Activated T-cell treated with anti-CD3 and anti-CD28 coated beads for 48 hours (primary cell): ENCODE measurements around the gene PAF1.
"Not testable (repeated sequence)": the region's sequence is repeated elsewhere in the genome, so short reads cannot be mapped to it uniquely, and the experiment has no call there.

Experiments
- DNase-seq: peaks from one replicate; pipeline ENCODE4 v3.0.0-alpha.2; 2020; ENCODE audit warnings: low read depth

Gene PAF1

GRCh38 chr19:39381910-39382611, 8.8 kb downstream of the PAF1 start:
- DNase-seq: no peak

DNA sequence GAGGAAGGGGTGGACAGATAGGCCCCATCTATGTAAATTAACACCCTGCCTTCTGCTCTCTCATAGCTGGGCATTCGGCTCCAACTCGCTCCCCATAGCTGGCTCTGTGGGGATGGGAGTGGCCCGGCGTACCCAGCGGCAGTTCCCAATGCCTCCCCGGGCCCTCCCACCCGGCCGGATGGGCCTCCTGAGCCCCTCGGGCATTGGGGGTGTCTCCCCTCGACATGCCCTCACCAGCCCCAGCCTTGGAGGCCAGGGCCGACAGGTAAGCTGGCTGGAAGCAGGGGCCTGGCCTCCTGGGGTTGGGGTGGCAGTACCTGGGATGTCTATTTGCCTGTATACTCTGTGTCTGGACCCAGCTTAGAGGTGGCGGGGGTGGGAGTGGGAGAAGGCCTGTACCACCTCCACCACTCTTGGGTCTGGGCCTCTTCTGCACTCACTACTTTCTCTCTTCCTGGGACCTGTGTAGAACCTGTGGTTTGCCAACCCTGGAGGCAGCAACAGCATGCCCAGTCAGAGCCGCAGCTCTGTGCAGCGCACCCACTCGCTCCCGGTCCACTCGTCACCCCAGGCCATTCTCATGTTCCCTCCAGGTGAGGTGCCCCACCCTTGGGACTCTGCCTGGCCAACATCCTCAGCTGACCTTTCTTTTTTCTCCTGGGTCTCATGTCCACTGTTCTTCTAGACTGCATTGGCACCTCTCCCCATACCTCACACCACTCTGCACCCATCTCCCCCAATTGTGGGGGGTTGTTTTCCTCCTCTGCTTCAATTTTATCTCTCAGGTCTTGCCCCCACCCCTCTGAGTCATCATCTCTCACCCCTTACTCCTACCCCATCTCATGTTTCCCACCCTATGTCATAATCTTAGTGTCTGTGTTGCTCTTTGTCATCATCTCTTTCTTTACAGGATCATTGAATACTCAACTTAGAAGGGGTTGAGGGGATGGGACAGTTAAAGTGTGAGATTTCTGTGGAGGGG, 10.1 kb downstream of the PAF1 start:
- DNase-seq: no peak

DNA sequence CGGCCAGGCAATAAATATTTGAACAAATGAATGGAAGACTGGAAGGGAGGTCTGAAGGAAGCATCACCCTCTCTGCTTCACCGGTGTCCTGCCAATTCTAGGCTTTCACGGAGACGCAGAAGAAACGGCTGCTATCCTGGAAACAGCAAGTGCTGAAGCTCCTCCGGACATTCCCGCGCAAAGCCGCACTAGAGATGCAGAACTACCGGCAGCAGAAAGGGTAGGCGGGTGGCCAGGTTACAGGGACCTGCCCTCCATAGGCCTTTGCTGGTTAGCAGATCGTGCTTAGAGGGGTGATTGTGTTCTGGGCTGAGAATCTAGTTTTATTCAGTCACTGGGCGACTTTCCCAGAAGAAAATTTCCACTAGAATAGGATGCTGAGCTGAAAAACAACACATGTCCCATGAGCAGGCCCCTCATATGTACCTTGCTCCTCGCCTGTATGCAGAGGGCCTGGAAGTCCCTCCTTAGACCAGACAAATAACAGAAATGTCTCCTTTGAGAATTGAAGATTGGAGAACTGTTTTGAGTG, 11.0 kb downstream of the PAF1 start:
- no peak for DNase-seq

GRCh38 chr19:39379366-39379765, 11.5 kb downstream of the PAF1 start:
- DNase-seq: not testable (repeated sequence)

GRCh38 chr19:39377373-39378362, 13.2 kb downstream of the PAF1 start:
- no peak for DNase-seq

- DNase-seq: no peak
Measured at GRCh38 chr19:39375929-39376328, 15.0 kb downstream of the PAF1 start.

- DNase-seq: no peak
Measured at GRCh38 chr19:39372941-39373340, 18.0 kb downstream of the PAF1 start.

GRCh38 chr19:39372047-39372802, 18.7 kb downstream of the PAF1 start:
- DNase-seq: no peak

DNA sequence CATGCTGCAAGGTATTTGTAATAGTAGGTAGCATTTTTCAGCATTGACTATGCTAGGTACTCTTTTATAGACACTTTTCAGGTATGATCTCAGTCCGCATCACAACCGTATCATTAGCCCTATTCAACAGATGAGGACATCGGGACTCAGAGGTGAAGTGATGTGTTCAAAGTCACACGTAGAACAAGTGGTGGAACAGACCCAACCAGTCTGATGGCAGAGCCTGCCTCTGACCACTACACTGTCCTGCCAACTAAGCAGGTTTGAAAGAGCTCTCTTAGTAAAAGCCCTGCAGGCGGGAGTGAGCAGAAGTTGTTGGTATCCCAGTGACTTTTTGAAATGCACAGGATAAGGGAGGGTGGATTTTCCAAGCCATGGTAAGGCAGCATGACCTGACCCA, 20.2 kb downstream of the PAF1 start:
- DNase-seq: no peak

DNA sequence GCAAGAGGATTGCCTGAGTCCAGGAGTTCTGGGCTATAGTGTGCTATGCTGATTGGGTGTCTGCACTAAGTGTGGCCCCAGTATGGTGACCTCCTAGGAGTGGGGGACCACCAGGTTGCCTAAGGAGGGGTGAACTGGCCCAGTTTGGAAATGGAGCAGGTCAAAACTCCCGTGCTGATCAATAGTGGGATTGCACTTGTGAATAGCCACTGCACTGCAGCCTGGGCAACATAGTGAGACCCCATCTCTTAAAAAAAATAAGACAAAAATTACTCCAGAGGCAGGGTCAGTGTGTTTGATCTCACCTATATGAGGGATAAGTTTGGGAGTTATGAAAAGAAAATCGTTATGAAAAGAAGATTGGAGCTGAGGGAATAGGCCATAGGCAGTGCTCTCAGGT, 21.7 kb downstream of the PAF1 start:
- DNase-seq: no peak

DNA sequence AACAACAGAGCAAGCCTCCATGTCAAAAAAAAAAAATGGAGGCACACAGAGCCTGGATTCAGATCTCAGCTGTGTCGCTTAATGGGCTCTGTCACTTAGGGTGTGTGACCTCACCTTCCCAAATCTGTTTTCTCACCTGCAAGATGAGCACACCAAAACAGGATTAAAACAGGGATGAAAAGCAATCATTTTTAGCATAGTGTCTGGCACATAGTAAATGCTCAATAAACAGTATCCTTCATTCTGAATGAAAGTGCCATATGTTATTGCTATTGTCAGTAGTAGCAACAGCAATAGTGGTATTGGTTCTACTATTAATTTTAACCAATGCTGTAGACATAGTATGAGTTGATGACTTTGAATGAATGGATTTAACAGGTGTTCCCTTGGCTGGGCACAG, 25.4 kb downstream of the PAF1 start:
- DNase-seq: no peak

DNA sequence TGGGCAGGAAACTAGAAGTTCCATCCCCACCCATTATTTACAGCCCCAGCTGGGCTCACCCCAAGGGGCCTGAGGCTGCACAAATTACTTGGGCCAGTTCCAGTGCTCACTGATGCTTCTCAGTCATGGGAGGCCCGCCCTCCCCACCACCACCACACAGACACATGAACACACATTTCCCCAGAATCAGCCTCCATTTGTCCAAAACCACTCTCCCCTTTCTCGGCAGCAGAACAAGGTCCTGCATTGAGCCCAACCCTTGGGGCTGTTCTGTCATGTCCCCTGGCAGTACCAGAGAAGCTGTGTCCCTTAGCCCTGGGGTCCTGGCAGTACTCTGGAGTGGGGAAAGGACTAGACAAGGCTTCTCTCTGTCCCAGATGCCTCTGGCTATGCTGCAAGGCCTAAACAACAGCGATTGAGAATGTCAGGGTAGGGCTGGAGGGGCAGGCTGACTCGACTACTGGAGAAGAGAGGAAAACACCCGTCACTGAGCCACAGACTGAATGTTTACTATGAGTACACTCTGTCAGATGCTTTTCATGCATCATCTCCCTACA, 26.9 kb downstream of the PAF1 start:
- no peak for DNase-seq

GRCh38 chr19:39362682-39363657, 27.9 kb downstream of the PAF1 start:
- no peak for DNase-seq

DNA sequence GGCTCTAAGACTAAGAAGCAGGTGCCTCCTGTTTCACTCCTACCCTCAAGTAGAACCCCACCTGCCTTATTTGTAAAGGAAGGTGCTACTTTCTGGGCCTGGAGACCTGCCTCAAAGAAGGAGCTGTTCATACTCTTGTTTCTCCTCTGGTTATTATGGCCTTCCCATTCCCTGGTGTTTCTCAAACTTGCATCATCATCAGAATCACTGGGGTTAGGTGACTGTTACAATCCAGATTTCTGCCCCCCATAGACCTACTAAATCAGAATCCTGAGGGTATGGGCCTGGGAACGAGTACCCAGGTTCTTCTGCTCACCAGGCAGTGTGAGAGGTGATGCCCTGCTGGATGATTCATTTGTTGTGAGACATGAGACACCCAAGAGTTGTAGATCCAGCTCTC, 30.3 kb downstream of the PAF1 start:
- DNase-seq: no peak

DNA sequence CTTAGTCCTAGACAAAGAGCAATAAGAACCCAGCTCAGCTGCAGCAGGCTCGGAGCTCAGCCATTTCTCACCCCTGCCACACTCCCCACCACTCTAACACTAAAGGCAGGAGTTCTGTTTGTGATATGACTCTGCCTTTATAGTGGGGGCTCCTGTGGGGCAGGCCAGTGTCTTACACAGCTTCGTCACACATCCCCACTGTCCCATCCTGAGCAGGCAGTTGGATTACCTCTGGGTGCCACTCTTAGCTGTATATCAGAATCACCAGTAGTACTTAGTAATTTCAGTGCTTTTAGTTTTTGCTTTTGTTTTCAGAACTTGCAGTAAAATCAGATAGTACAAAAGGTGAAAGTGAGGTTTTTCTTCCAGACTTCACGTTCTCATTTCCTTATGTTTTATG, 31.9 kb downstream of the PAF1 start:
- no peak for DNase-seq

GRCh38 chr19:39356647-39357046, 34.3 kb downstream of the PAF1 start:
- no peak for DNase-seq

GRCh38 chr19:39356073-39356472, 34.8 kb downstream of the PAF1 start:
- DNase-seq: no peak

DNA sequence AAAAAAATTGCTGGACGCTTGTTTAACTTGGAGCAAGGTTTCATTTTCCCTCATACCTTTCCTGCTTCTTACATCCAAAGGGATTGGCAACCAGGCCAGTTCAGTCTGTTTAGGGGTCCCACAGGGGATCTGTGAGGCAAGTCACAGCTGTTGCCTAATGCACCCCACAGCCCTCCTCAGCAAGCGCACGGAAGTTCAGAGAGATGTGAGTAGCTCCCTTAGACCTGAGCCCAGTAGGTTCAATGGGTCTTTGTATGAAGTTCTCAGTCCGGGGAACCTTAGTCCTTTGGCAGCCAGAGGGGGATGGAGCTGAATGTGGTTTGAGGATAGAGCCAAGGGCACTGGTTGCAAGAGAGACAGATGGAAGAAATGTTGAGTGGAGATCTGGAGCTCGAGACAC, 35.7 kb downstream of the PAF1 start:
- no peak for DNase-seq
